K562 (cell line): Measurements from ENCODE around the gene NACA2. TPM values are rescaled to one million over a fixed set of nuclear protein-coding genes. Genes with fewer than 3 reads are reported as not detected.

Experiments used
- ATAC-seq: fragments of 200-7000 bp; cut with Tn5 transposase; 3 replicates; pipeline ENCODE4 v1.9.1; 2020; ENCODE audit warnings: moderate library complexity
- BruUV-seq: library from RNA; stranded (reverse); fragments of 400-500 nt; replicated peaks from 2 replicates; lab custom pipeline; 2021; lab: Mats Ljungman, UMichigan
- CTCF ChIA-PET: fragments of 300-600 bp; formaldehyde crosslinking; extraction: SDS; loops from one replicate; lab custom pipeline; 2021; ENCODE audit warnings: low intra/inter-chr PET ratio; lab: Yijun Ruan, JAX
- POLR2A ChIA-PET: fragments of 300-600, 350-650 bp; sonication (Branson Sonifier 250); formaldehyde crosslinking; extraction: SDS; loops from one replicate; lab custom pipeline; 2021; ENCODE audit warnings: antibody characterized with exemption, inconsistent platforms; lab: Yijun Ruan, JAX
- DNase-seq, 4 experiments: peaks; one replicate each; pipeline versions ENCODE4 v3.0.0 to v3.0.0-alpha.2; 2011 to 2018; ENCODE audit warnings: low spot score in 3 of 4, mixed read lengths in 3 of 4; ENCODE audit errors: extremely low read depth in 1 of 4
- FAIRE-seq: peaks from 2 replicates; lab custom pipeline; 2011; peaks lifted over from hg19 to GRCh38; lab: Jason Lieb, UNC
- H2AFZ ChIP-seq: 2 replicates; pipeline ENCODE4 v1.6.0; 2011; ENCODE audit warnings: low read depth, low read length, control low read depth, inconsistent platforms
- H3K27ac ChIP-seq: fragments of 200-600 bp; 3 replicates; pipeline ENCODE4 v1.8.0; 2011; ENCODE audit warnings: low read depth, mild to moderate bottlenecking, control low read depth, inconsistent platforms, low read length, moderate library complexity, mixed read lengths; ENCODE audit errors: extremely low read depth
- H3K27me3 ChIP-seq, 2 experiments: fragments of 300-600 bp in 1 of 2; 2 replicates in 1 of 2; 3 replicates in 1 of 2; pipeline versions ENCODE4 v1.6.0 to v1.8.0; 2011; ENCODE audit warnings: inconsistent platforms in 2 of 2, low read length in 2 of 2, mild to moderate bottlenecking in 1 of 2, mixed read lengths in 1 of 2, moderate library complexity in 1 of 2; ENCODE audit not compliant: control insufficient read depth in 2 of 2, insufficient read depth in 2 of 2
- H3K36me3 ChIP-seq: fragments of 300-600 bp; 3 replicates; pipeline ENCODE4 v1.8.0; 2011; ENCODE audit warnings: mild to moderate bottlenecking, low read length, inconsistent platforms; ENCODE audit not compliant: control insufficient read depth, insufficient read depth
- H3K4me1 ChIP-seq, 2 experiments: fragments of 200-600 bp in 1 of 2; replicated peaks in 1 of 2; 2 replicates in 1 of 2; 3 replicates in 1 of 2; pipeline versions ENCODE4 v1.5.1 to v1.8.0; 2011; ENCODE audit warnings: inconsistent platforms in 2 of 2, low read length in 2 of 2, mild to moderate bottlenecking in 1 of 2, mixed read lengths in 1 of 2, moderate library complexity in 1 of 2; ENCODE audit not compliant: control insufficient read depth in 2 of 2, insufficient read depth in 2 of 2
- H3K4me2 ChIP-seq: 2 replicates; pipeline ENCODE4 v1.6.1; 2011; ENCODE audit warnings: low read length, control low read depth, inconsistent platforms, mixed read lengths; ENCODE audit not compliant: insufficient read depth
- H3K4me3 ChIP-seq: fragments of 200-600 bp; sonication (generic), shearing (Covaris generic); 2 replicates; pipeline ENCODE4 v1.5.1; 2016; ENCODE audit warnings: control low read depth, inconsistent platforms
- H3K79me2 ChIP-seq: fragments of 200-600 bp; 3 replicates; pipeline ENCODE4 v1.8.0; 2011; ENCODE audit warnings: low read length, inconsistent platforms; ENCODE audit not compliant: control insufficient read depth, insufficient read depth
- H3K9ac ChIP-seq, 2 experiments: 2 replicates each; pipeline versions ENCODE4 v1.6.0 to v1.6.1; 2011; ENCODE audit warnings: low read depth in 2 of 2, low read length in 2 of 2, control low read depth in 1 of 2, inconsistent platforms in 1 of 2, mild to moderate bottlenecking in 1 of 2, mixed read lengths in 1 of 2; ENCODE audit not compliant: insufficient read depth in 1 of 2
- H3K9me1 ChIP-seq: one replicate; pipeline ENCODE4 v1.6.0; 2011; ENCODE audit warnings: inconsistent platforms, mild to moderate bottlenecking, low read length, moderate library complexity; ENCODE audit not compliant: control insufficient read depth, insufficient read depth
- H3K9me3 ChIP-seq: replicated peaks from 2 replicates; pipeline ENCODE4 v1.5.1; 2011; ENCODE audit warnings: low read depth, low read length, inconsistent platforms; ENCODE audit not compliant: control insufficient read depth, insufficient read depth
- H4K20me1 ChIP-seq: replicated peaks from 2 replicates; pipeline ENCODE4 v1.6.1; 2011; ENCODE audit warnings: low read length, inconsistent platforms, mixed read lengths; ENCODE audit not compliant: control insufficient read depth, insufficient read depth
- BRF1 ChIP-seq: IDR thresholded peaks from 3 replicates; pipeline ENCODE4 v1.6.1; 2011; ENCODE audit warnings: borderline replicate concordance, mild to moderate bottlenecking; ENCODE audit not compliant: insufficient read length; ENCODE audit errors: extremely low read depth
- FOSL1 ChIP-seq: fragments of 200-800 bp; sonication (Bioruptor generic); conservative IDR thresholded peaks from 2 replicates; pipeline ENCODE4 v1.6.1; 2016; ENCODE audit warnings: missing genetic modification characterization, missing compliant biosample characterization
- GTF2F1 ChIP-seq: IDR thresholded peaks from 2 replicates; pipeline ENCODE4 v1.6.1; 2011; ENCODE audit warnings: low read depth, low read length, improper control_type of control experiment
- NCOR1 ChIP-seq: fragments of 450-650 bp; IDR thresholded peaks from 2 replicates; pipeline ENCODE4 v1.6.1; 2016; ENCODE audit warnings: mild to moderate bottlenecking, moderate library complexity
- NR1H2 ChIP-seq: sonication (generic); formaldehyde crosslinking; IDR thresholded peaks from 2 replicates; pipeline ENCODE4 v1.4.0; 2020; ENCODE audit warnings: mild to moderate bottlenecking, missing genetic modification reagents
- NR2C2 ChIP-seq, 2 experiments: fragments of 200-800 bp in 1 of 2; sonication (Bioruptor generic) in 1 of 2; sonication (generic) in 1 of 2; formaldehyde crosslinking in 1 of 2; IDR thresholded peaks; 2 replicates each; pipeline versions ENCODE4 v1.6.1 to v1.8.0; 2016 to 2022; ENCODE audit warnings: mild to moderate bottlenecking in 1 of 2, missing compliant biosample characterization in 1 of 2, missing genetic modification characterization in 1 of 2, missing genetic modification reagents in 1 of 2
- PHB ChIP-seq: fragments of 250-450 bp; sonication (Bioruptor Pico); IDR thresholded peaks from 2 replicates; pipeline ENCODE4 v1.5.0; 2021
- WGBS: fragments of 100-300 bp; shearing (Covaris generic); methylation state at CpG from one replicate; pipeline ENCODE4 v1.1.6; 2016; ENCODE audit warnings: low coverage, mixed read lengths; ENCODE audit not compliant: insufficient coverage; ENCODE audit errors: missing lambda C conversion rate; 5-methylcytosine and 5-hydroxymethylcytosine counted together
- in situ Hi-C: fragments of 300-500 bp; cut with MboI; formaldehyde crosslinking; loops from 4 replicates; pipeline ENCODE4 v1.15.0; 2018; ENCODE audit warnings: inconsistent platforms, mixed read lengths
- intact Hi-C: fragments of 100-400 bp; cut with micrococcal nuclease; formaldehyde crosslinking; loops from 2 replicates; pipeline ENCODE4 v1.14.2; 2022
- polyA plus RNA-seq, 8 experiments: library from polyadenylated mRNA; depleted of rRNA in 4 of 8; stranded (reverse) in 5 of 8; unstranded in 3 of 8; fragments of >200 nt; fragmentation: Nextera tagmentation in 2 of 8; fragmentation: Illumina TruSeq in 1 of 8; extraction: Ambion mirVana in 2 of 8; extraction: Trizol in 1 of 8; gene quantifications; 2 replicates each; pipeline versions ENCODE4 v1.2.1 to v1.2.3, GENCODE V29; 2011 to 2014; ENCODE audit warnings: inconsistent platforms in 1 of 8, missing spikeins in 1 of 8
- total RNA-seq, 7 experiments: library from RNA; depleted of rRNA in 6 of 7; stranded (reverse); fragments of >200 nt in 6 of 7; fragmentation: Illumina TruSeq in 2 of 7; extraction: Trizol in 2 of 7; gene quantifications; 2 replicates each; pipeline versions ENCODE4 v1.2.1 to v1.2.3, GENCODE V29; 2011 to 2021; ENCODE audit warnings: low replicate concordance in 1 of 7
- TF ChIP-seq, protein P1 (sequence below): sonication (generic); formaldehyde crosslinking; IDR thresholded peaks from 2 replicates; pipeline ENCODE4 v1.8.1; 2023; ENCODE audit warnings: mild to moderate bottlenecking, missing genetic modification reagents
- TF ChIP-seq, protein P2 (sequence below): fragments of 450-650 bp; formaldehyde crosslinking; conservative IDR thresholded peaks from 2 replicates; pipeline ENCODE4 v1.4.0; 2022; ENCODE audit warnings: mild to moderate bottlenecking, missing genetic modification characterization
- TF ChIP-seq, protein P3 (sequence below): sonication (generic); formaldehyde crosslinking; IDR thresholded peaks from 2 replicates; pipeline ENCODE4 v1.8.1; 2023; ENCODE audit warnings: missing genetic modification reagents, mild to moderate bottlenecking, borderline replicate concordance

NACA2 gene
- total and polyA plus RNA-seq, 9 of the 15 experiments (the other 6 are each of a cell fraction or from before 2014, with no cell fraction given): 0.13 to 0.29 (median 0.23) TPM; not detected in 4

DNA sequence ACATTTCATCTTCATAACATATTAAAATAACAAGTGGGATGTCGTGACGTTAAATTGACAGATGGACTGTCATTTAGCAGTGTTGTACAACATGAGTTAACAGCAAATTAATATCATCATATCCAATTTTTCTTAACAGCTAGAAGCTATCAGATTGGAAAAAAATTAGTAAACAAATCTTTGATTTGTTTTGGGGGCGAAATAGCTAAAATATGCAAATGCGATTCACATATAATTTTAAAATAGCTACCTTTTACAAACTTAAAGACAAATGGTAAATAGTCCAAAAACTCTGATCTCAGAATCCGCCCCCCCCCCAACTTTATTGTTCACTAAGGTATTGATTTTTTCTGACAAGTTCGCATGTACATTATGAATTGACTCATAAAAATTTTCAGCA, 20.3 kb upstream of the NACA2 start:
- Histone ChIP-seq H4K20me1 (no peaks in the 10 kb centered on the region), H3K9ac (no peak overlapping the region), H3K9me1 (no peaks in the 10 kb centered on the region), H3K36me3 (no peaks in the 10 kb centered on the region), H3K4me2 (no peak overlapping the region), H3K4me3 (no peak overlapping the region), H3K79me2 (no peaks in the 10 kb centered on the region), H2AFZ (no peak overlapping the region), H3K27me3 (peaks cover 0 to 3% of the 10 kb centered on the region in 2 experiments; a peak in 2 of 5 replicates), H3K9me3 (no peaks in the 10 kb centered on the region), H3K27ac (no peak overlapping the region), H3K4me1 (no peaks in the 10 kb centered on the region; a peak in 2 of 5 replicates)
- FAIRE-seq: no peak
- BruUV-seq: no TSS peak
- POLR2A ChIA-PET: interaction anchor here (0.7 to 1.0 kb wide), 2 partner anchors 52 to 376 kb away, joined by 3 read pairs; no protein-coding TSS in a partner anchor
- CTCF ChIA-PET: no interaction called here
- under 1% methylated on average over 6 of the region's 6 CpGs for WGBS
- in situ Hi-C loops (no loop called here), intact Hi-C loops (no loop called here)
- no peak for DNase-seq
- no peak for ATAC-seq
- TF ChIP-seq BRF1 (no peak), PHB (CRISPR knock-in tag) (no peak), FOSL1 (tag) (no peak), NCOR1 (no peak), NR1H2 (CRISPR knock-in tag) (no peak), GTF2F1 (no peak), NR2C2 (CRISPR knock-in tag; IDR thresholded peaks at IDR 0.05) (no peak), NR2C2 (tag; IDR thresholded peaks at IDR 0.05) (no peak)
- TF ChIP-seq, protein P1, sequence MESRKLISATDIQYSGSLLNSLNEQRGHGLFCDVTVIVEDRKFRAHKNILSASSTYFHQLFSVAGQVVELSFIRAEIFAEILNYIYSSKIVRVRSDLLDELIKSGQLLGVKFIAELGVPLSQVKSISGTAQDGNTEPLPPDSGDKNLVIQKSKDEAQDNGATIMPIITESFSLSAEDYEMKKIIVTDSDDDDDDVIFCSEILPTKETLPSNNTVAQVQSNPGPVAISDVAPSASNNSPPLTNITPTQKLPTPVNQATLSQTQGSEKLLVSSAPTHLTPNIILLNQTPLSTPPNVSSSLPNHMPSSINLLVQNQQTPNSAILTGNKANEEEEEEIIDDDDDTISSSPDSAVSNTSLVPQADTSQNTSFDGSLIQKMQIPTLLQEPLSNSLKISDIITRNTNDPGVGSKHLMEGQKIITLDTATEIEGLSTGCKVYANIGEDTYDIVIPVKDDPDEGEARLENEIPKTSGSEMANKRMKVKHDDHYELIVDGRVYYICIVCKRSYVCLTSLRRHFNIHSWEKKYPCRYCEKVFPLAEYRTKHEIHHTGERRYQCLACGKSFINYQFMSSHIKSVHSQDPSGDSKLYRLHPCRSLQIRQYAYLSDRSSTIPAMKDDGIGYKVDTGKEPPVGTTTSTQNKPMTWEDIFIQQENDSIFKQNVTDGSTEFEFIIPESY (CRISPR knock-in tag): no peak
- TF ChIP-seq, protein P2, sequence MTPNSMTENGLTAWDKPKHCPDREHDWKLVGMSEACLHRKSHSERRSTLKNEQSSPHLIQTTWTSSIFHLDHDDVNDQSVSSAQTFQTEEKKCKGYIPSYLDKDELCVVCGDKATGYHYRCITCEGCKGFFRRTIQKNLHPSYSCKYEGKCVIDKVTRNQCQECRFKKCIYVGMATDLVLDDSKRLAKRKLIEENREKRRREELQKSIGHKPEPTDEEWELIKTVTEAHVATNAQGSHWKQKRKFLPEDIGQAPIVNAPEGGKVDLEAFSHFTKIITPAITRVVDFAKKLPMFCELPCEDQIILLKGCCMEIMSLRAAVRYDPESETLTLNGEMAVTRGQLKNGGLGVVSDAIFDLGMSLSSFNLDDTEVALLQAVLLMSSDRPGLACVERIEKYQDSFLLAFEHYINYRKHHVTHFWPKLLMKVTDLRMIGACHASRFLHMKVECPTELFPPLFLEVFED (CRISPR knock-in tag): no peak
- TF ChIP-seq, protein P3, sequence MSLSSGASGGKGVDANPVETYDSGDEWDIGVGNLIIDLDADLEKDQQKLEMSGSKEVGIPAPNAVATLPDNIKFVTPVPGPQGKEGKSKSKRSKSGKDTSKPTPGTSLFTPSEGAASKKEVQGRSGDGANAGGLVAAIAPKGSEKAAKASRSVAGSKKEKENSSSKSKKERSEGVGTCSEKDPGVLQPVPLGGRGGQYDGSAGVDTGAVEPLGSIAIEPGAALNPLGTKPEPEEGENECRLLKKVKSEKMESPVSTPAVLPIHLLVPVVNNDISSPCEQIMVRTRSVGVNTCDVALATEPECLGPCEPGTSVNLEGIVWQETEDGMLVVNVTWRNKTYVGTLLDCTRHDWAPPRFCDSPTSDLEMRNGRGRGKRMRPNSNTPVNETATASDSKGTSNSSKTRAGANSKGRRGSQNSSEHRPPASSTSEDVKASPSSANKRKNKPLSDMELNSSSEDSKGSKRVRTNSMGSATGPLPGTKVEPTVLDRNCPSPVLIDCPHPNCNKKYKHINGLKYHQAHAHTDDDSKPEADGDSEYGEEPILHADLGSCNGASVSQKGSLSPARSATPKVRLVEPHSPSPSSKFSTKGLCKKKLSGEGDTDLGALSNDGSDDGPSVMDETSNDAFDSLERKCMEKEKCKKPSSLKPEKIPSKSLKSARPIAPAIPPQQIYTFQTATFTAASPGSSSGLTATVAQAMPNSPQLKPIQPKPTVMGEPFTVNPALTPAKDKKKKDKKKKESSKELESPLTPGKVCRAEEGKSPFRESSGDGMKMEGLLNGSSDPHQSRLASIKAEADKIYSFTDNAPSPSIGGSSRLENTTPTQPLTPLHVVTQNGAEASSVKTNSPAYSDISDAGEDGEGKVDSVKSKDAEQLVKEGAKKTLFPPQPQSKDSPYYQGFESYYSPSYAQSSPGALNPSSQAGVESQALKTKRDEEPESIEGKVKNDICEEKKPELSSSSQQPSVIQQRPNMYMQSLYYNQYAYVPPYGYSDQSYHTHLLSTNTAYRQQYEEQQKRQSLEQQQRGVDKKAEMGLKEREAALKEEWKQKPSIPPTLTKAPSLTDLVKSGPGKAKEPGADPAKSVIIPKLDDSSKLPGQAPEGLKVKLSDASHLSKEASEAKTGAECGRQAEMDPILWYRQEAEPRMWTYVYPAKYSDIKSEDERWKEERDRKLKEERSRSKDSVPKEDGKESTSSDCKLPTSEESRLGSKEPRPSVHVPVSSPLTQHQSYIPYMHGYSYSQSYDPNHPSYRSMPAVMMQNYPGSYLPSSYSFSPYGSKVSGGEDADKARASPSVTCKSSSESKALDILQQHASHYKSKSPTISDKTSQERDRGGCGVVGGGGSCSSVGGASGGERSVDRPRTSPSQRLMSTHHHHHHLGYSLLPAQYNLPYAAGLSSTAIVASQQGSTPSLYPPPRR: no peak
